Suprapubic skin (tissue), 4 donors: ENCODE results near the gene MRO. TPM values are rescaled to one million over a fixed set of nuclear protein-coding genes. Genes with fewer than 3 reads are reported as not detected.
"Not testable (repeated sequence)": the region's sequence is repeated elsewhere in the genome, so short reads cannot be mapped to it uniquely, and the experiment has no call there.

Experiments
- DNase-seq, 2 donors: peaks; one replicate each; pipeline ENCODE4 v3.0.0-alpha.2; 2019; ENCODE audit warnings: low spot score in 2 of 2
- H3K27ac ChIP-seq: fragments of 200-600 bp; sonication (generic); one replicate; pipeline ENCODE4 v1.5.1; 2019
- H3K27me3 ChIP-seq: fragments of 200-600 bp; sonication (generic); one replicate; pipeline ENCODE4 v1.5.1; 2019
- H3K36me3 ChIP-seq: fragments of 200-600 bp; sonication (generic); one replicate; pipeline ENCODE4 v1.5.1; 2019
- H3K4me1 ChIP-seq: fragments of 200-600 bp; sonication (generic); one replicate; pipeline ENCODE4 v1.5.1; 2019
- H3K4me3 ChIP-seq: fragments of 200-600 bp; sonication (generic); one replicate; pipeline ENCODE4 v1.5.1; 2019; ENCODE audit warnings: mild to moderate bottlenecking
- H3K9me3 ChIP-seq: fragments of 200-600 bp; sonication (generic); one replicate; pipeline ENCODE4 v1.5.1; 2019
- CTCF ChIP-seq, 2 donors: fragments of 200-600 bp in 1 of 2; fragments of 450-650 bp in 1 of 2; sonication (generic) in 1 of 2; IDR thresholded peaks; one replicate each; pipeline ENCODE4 v1.5.1; 2016 to 2019; ENCODE audit warnings: antibody characterized with exemption in 2 of 2, mild to moderate bottlenecking in 1 of 2, moderate library complexity in 1 of 2
- EP300 ChIP-seq: sonication (generic); formaldehyde crosslinking; IDR thresholded peaks from one replicate; pipeline ENCODE4 v1.6.1; 2017; ENCODE audit warnings: antibody characterized with exemption
- POLR2A ChIP-seq, 2 donors: fragments of 450-650 bp; IDR thresholded peaks; one replicate each; pipeline ENCODE4 v1.6.1; 2017; ENCODE audit warnings: antibody characterized with exemption in 2 of 2, mild to moderate bottlenecking in 2 of 2, moderate library complexity in 2 of 2
- POLR2AphosphoS5 ChIP-seq, 3 donors: sonication (generic); formaldehyde crosslinking; IDR thresholded peaks; one replicate each; pipeline ENCODE4 v1.6.1; 2017; ENCODE audit warnings: antibody characterized with exemption in 3 of 3
- WGBS: methylation state at CpG from one replicate; pipeline ENCODE4 v1.1.5; 2018; 5-methylcytosine and 5-hydroxymethylcytosine counted together
- total RNA-seq, 4 donors: library from RNA; depleted of rRNA; stranded (reverse); fragments of >200 nt; gene quantifications; one replicate each; pipeline ENCODE4 v1.1.0, GENCODE V29; 2016

Gene MRO
- total RNA-seq, 4 donors from 2014 or later = 0.26 to 0.59 TPM; not detected in 2

GRCh38 chr18:50788284-50788683 lies 31.5 kb downstream of the MRO start:
- Histone ChIP-seq H3K27ac (no peak overlapping the region), H3K4me1 (no peaks in the 10 kb centered on the region), H3K4me3 (no peak overlapping the region), H3K9me3 (no peaks in the 10 kb centered on the region), H3K36me3 (no peaks in the 10 kb centered on the region), H3K27me3 (no peaks in the 10 kb centered on the region)
- no peak for DNase-seq
- TF ChIP-seq EP300 = no peak
- TF ChIP-seq CTCF (IDR thresholded peaks at IDR 0.05) = no peak
- TF ChIP-seq POLR2AphosphoS5 (IDR thresholded peaks at IDR 0.05) = no peak
- TF ChIP-seq POLR2A (IDR thresholded peaks at IDR 0.05) = no peak
- 80% methylated on average over 6 of the region's 6 CpGs for WGBS

- Histone ChIP-seq H3K36me3 (no peaks in the 10 kb centered on the region), H3K4me3 (no peak overlapping the region), H3K27me3 (no peaks in the 10 kb centered on the region), H3K27ac (no peak overlapping the region), H3K9me3 (no peaks in the 10 kb centered on the region), H3K4me1 (no peaks in the 10 kb centered on the region)
- no peak for DNase-seq
- TF ChIP-seq EP300 = no peak
- TF ChIP-seq POLR2A (IDR thresholded peaks at IDR 0.05) = no peak
- TF ChIP-seq CTCF (IDR thresholded peaks at IDR 0.05) = no peak
- no peak for TF ChIP-seq POLR2AphosphoS5 (IDR thresholded peaks at IDR 0.05)
- WGBS = 87% methylated on average over 3 of the region's 3 CpGs
Observed at GRCh38 chr18:50786864-50787263, 33.0 kb downstream of the MRO start.

- Histone ChIP-seq H3K36me3 (no peaks in the 10 kb centered on the region), H3K27me3 (no peaks in the 10 kb centered on the region), H3K9me3 (no peaks in the 10 kb centered on the region), H3K27ac (no peak overlapping the region), H3K4me1 (no peaks in the 10 kb centered on the region), H3K4me3 (no peak overlapping the region)
- WGBS = 62% methylated on average over 3 of the region's 3 CpGs
- no peak for DNase-seq
- TF ChIP-seq POLR2AphosphoS5 (IDR thresholded peaks at IDR 0.05) (no peak), EP300 (no peak), POLR2A (IDR thresholded peaks at IDR 0.05) (no peak), CTCF (IDR thresholded peaks at IDR 0.05) (no peak)
Observed at GRCh38 chr18:50783553-50783952, 36.3 kb downstream of the MRO start.

- H3K9me3 ChIP-seq, H3K4me3 ChIP-seq, H3K27ac ChIP-seq, DNase-seq, H3K27me3 ChIP-seq, H3K36me3 ChIP-seq, H3K4me1 ChIP-seq: not testable (repeated sequence)
- WGBS = 90% methylated on average over 3 of the region's 3 CpGs
Observed at GRCh38 chr18:50779021-50779420, 40.8 kb downstream of the MRO start.

GRCh38 chr18:50776383-50776782 lies 43.4 kb downstream of the MRO start:
- Histone ChIP-seq H3K27me3 (no peaks in the 10 kb centered on the region), H3K4me3 (no peak overlapping the region), H3K27ac (no peak overlapping the region), H3K36me3 (no peaks in the 10 kb centered on the region), H3K9me3 (peaks cover 3% of the 10 kb centered on the region), H3K4me1 (no peaks in the 10 kb centered on the region)
- WGBS = 63% methylated on average over 4 of the region's 4 CpGs
- no peak for DNase-seq
- TF ChIP-seq POLR2AphosphoS5 (IDR thresholded peaks at IDR 0.05) = no peak
- TF ChIP-seq EP300 = no peak
- TF ChIP-seq CTCF (IDR thresholded peaks at IDR 0.05) = no peak
- TF ChIP-seq POLR2A (IDR thresholded peaks at IDR 0.05) = no peak

GRCh38 chr18:50775726-50776125 lies 44.1 kb downstream of the MRO start:
- Histone ChIP-seq H3K36me3 (no peaks in the 10 kb centered on the region), H3K4me1 (no peaks in the 10 kb centered on the region), H3K4me3 (no peak overlapping the region), H3K27ac (no peak overlapping the region), H3K27me3 (no peaks in the 10 kb centered on the region), H3K9me3 (peaks cover 3% of the 10 kb centered on the region)
- 92% methylated on average over 14 of the region's 14 CpGs for WGBS
- no peak for TF ChIP-seq POLR2AphosphoS5 (IDR thresholded peaks at IDR 0.05)
- TF ChIP-seq POLR2A (IDR thresholded peaks at IDR 0.05) = no peak
- TF ChIP-seq CTCF (IDR thresholded peaks at IDR 0.05) = no peak
- TF ChIP-seq EP300 = no peak
- DNase-seq = no peak
